Fibroblast of upper back skin (primary cell): ENCODE measurements around the gene MXD1.
A peak's percentile ranks its signal among the peaks of the same experiment; 100 is the strongest.
"Not testable (repeated sequence)": the region's sequence is repeated elsewhere in the genome, so short reads cannot be mapped to it uniquely, and the experiment has no call there.

Experiments
- DNase-seq: peaks from one replicate; pipeline ENCODE4 v3.0.0-alpha.2; 2013

The MXD1 gene

DNA sequence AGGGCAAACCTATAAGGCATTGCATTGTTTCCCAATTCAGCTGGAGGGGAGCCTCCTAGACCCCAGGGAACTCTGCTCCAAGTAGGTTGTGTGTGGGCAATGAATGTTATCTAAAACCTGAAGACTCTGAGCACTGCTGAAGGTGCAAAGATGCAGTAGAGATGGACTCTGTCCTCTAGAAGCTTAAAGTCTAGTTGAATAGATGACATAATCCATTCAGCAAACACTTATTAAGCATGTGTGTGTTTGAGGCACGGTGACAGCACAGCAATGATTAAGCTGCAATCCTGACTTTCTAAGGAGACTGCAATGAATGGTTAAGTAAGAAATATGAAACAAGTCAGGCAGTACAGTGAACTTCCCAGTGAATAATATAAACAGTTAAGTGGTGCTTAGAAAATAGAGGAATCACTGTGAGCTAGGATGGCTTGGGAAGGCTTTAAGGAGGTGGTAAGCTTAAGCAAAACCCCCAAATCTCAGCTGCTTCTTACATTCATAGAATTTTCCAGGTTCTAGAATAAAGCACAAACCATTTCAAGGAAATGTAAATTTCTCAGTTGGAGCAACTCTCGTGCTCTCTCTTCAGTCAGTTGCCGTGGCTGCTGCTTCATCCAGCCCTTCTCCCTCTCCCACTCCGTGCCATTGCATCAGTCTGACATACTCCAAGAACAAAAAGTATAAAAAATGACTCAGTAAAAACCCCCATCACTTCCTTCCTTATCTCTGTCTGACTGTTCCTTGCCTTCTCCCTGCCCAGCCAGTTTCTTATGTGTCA lies 19.1 kb downstream of the MXD1 start:
- peak; percentile 88 for DNase-seq

DNA sequence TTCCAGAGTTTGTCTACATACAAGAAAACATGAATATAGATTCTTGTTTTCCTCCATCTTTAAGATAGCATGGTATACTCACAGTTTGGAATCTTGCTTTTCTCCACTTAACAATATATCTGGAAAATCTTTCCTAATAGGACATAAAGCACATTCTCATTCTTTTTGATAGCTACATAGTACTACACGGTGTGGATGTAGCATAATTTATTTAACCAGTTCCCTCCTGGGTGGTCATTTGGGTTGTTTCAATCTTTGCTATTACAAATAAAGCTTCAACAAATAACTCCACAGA lies 19.7 kb downstream of the MXD1 start:
- no peak for DNase-seq

DNA sequence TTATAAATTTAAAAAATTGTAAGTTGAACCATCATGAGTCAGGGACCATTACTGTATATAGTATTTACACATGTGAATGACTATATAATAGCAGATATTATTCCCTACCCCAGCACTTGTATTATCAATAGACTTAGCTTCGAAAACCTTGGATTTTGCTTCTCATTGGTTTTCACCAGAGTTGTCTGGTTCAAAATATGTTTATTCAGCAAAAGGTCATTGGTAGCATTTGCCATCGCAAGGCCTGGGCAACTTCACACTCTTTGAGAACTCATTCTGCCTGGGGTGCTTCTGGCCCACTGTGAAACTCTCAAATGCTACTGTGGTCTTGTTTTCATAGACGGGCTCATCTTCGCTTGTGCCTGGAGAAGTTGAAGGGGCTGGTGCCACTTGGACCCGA lies 20.1 kb downstream of the MXD1 start:
- no peak for DNase-seq

DNA sequence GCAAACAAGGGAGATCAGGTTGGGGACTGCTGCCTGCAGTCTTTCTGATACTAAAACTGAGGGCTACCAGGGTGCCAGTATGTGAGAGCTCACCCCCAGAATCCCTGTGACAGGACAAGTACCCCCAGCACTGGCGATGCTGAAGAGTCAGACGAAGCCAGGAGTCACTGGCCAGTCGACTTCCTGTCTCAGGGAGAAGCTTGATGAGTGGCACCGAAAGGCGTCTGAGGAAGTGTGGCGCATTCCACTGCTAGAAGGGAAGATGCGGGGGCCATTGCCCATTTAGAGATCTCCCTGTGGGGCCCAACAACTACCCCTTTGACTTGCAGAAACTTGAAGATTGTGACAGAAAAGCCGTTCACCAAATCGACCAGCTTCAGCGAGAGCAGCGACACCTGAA lies 22.0 kb downstream of the MXD1 start:
- DNase-seq, result peak; percentile 40

DNA sequence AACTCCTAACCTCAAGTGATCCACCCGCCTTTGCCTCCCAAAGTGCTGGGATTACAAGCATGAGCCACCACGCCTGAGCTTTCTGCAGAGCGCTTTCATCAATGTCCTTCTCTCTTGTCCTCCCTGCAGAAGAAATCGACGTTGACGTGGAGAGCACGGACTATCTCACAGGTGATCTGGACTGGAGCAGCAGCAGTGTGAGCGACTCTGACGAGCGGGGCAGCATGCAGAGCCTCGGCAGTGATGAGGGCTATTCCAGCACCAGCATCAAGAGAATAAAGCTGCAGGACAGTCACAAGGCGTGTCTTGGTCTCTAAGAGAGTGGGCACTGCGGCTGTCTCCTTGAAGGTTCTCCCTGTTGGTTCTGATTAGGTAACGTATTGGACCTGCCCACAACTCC lies 23.1 kb downstream of the MXD1 start:
- DNase-seq, result no peak

DNA sequence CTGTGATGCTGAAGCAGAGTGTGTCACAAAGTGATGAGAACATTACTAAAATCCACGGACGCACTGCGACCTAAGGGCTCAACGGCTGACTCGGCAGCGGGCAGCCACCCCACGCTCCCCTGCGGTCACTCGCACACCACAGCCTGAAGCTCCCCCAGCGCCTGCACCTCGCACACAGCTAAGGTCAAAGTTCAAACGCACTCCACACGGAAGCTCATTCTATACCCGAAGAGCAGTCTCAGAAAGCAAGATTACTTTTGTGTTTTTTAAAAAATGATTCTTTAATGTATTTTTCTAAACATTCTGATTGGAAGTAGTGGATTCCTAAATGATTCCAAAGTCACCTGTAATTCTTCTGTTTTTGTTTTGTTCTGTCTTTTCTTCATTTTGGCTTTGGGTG lies 24.8 kb downstream of the MXD1 start:
- DNase-seq, result no peak

DNA sequence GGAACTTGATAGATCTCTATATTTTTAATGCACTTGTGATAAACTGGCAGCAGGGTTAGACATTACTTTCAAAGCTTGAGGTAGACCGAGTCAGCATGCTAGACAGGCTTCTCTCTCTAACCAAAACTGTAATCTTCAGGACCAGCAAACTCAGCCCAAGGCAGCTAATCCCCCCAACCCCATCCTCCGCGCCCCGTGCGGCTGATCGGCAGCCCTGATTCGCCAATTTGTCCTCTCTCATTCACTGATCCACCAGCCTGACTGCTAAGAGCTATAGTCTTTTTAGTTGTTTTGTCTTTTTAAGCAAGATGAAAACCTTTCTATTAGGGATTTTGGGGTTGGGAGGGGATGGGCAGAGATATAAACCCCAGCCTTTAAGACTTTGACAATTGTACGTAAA lies 25.8 kb downstream of the MXD1 start:
- DNase-seq, result no peak

DNA sequence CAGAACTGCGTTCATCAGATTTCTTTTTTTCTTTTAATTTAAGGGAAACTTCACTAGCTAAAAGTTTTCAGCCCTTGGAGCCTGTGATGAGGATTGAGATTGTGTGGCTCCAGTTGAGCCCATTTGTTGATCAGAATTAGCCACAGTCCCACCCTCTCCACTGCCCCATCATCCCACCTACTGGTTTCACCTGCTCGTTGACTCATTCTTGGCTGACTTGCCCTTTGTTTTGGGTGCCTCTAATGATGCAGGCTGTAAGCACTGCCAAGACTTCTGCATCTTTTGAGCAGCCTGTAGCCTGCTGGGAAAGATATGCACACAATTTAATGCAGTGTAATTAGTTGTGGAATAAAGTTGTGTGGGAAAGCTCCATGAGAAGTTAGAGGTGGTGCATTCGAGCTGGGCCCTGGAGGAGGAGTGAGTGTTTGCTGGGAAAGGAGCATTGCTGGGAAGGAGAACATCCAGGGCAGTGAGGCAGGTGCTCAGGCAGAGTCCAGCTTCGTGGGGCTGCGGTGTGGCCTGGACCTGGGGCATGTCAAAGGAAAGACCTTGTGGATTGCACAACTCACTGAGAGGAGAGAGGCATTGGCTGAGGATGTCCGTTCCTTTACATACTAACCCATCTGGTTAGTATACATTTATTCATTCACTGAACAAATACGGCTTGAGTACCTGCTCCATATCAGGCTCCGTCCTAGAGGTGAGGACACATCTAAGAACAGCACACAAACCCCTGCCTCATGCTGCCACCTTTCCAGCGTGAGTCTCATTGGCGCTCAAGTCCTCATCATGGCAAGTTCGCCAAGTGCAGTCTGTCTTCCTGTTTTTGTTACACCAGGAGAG lies 28.3 kb downstream of the MXD1 start:
- no peak for DNase-seq

DNA sequence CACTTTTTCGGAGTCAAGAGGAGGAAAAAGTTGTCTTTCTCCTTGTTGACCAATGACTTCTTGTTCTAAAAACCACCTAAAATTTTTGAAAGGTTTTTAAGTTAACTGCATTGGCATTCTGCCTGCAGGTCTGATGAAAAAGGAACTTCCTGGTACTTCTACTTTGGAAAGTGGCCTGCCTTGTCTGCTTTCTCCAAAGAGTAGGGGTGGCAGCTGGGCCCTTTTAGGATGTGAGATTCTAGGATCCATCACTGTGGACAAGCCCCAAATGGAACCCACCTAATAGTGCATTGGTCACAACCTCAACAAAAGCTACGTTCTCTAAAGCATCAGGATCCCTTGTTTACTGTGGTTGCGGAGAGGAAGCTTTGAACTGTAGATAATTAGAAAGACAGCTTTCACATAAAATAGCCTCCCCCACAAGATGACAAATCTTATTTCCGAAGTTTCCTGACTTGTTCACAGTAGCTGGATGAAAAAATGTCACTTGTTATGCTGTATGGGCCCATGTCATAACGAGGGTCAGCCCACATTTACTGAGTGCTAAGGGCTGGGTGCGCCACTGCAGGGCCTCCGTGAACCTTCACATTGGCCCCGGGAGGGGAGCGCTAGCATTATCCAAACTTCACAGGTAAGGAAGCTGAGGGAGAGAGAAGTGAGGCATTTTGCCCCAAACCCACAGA lies 29.1 kb downstream of the MXD1 start:
- DNase-seq, result no peak

DNA sequence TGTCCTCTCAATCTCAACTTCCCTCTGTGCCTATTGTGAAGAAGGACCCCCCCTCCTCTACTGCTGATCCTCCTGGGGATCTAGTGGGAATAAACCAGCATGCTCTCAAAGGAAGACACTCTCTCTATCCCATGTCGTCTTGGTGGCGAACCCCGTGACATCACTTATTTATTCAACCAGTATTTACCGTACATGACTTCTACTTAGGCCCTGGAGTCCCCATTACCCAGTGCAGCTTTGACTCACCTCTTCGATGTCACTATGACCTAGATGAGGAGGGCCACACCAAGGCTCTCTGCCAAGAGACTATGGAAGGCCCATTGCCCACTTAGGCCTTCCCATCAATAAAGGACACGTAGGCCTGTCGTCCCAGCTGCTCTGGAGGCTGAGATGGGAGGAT lies 29.8 kb downstream of the MXD1 start:
- no peak for DNase-seq

DNA sequence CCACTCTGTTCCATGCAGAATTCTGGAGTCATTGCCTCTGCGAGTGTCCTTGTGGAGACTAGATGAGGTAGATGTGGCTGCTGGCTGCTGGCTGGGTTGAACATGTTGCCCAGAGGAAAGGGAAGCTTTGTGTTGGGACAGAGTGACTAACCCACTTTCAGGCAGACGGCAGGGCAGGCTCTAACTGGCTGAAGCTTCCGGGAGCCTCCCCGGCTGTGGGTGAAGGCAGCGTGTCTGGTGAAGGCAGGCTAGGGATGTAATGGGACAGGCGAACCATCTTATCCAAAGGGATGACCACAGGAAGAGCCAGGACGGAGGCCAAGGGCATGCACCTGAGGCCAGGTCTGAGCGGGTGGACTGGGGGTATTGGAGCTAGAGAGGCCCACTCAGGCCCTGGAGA lies 30.5 kb downstream of the MXD1 start:
- no peak for DNase-seq

DNA sequence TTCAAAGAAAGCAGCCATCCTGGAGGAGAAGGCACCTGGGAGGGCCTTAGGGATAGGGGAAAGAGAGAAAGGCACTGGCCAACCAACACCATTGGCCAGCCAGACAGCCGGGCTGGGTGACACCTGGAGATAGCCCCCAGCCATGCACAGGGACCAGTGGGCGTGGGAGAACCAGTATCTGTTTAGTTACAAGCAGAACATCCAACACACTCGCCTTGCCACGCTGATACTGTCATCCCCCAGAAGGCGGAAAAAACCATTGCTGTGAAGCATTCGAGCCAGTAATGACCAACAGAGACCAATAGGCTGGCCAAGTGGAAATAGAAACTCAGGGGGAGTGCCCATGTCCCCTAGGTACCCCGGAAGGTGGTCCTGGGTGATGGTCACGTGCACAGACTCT lies 31.0 kb downstream of the MXD1 start:
- no peak for DNase-seq

DNA sequence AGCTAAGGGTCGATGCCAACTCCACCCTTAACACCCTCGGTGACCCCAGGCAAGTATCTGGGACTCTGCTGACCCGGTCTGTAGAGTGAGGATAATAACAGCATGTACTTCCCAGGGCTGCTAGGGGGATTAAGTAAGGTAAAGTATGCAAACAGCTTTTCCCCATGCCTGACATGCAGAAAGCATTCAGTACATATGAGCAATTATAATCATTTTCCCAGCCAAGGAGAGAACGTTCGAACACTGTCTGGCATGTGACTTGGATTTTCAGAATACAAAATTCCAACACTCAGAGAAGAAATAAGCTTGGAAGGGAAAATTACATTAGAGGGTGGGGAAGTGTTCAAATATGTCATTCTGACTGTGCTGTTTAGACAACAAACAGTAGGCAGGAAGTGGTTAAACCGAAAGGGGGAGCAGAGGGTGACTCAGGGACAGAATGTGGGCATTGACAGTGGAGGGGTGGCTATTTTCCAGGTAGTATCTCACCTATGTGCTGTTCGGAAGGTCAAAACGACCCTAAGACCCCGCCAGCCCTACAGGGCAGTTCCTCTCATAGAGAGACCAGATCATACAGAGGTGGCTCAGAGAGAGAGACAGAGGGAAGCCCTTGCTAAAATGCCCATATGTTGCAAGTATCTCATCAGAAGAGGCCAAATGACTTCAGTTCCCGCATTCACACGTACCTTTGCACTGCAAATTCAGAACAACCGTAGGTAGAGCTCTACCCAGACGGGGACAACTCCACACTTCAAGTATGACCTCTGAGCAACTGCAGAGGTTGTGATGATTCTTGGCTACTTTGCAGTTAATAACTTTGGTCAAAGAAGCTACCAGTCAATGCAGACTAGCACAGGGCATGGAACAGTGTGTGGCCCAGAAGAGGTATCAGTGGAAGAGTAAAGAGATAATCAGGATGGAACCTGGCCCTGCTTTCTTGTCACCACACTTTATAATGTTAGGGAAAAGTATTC lies 31.7 kb downstream of the MXD1 start:
- peak; percentile 41 for DNase-seq

DNA sequence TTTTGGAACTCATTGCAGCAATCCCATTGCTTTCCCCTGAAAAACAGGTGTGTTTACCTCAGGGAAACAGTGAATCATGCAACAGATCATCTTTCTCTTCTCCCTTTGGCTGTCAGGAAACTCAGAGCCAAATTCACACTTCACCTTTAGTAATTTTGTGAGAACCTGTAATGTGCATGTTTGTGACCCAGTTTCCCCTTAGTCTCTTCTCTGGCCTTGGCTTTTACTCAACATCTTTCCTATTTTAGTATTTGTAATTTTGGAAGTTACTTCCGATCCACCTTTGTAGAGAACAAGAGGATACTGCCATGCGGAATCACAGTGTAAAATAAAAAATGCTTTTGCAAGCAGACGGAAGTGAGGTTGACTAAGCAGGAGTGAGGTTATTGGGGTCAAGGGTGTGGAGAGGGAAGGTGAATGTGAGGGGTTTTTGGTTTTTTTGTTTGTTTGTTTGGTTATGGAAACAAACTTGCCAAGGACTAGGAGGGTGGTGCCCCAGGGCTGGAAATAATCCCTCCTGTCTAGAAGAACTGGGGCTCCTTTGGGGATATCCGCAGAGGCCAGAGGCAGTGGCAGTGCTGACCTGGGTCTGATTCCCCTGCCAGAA lies 32.5 kb downstream of the MXD1 start:
- DNase-seq, result no peak

DNA sequence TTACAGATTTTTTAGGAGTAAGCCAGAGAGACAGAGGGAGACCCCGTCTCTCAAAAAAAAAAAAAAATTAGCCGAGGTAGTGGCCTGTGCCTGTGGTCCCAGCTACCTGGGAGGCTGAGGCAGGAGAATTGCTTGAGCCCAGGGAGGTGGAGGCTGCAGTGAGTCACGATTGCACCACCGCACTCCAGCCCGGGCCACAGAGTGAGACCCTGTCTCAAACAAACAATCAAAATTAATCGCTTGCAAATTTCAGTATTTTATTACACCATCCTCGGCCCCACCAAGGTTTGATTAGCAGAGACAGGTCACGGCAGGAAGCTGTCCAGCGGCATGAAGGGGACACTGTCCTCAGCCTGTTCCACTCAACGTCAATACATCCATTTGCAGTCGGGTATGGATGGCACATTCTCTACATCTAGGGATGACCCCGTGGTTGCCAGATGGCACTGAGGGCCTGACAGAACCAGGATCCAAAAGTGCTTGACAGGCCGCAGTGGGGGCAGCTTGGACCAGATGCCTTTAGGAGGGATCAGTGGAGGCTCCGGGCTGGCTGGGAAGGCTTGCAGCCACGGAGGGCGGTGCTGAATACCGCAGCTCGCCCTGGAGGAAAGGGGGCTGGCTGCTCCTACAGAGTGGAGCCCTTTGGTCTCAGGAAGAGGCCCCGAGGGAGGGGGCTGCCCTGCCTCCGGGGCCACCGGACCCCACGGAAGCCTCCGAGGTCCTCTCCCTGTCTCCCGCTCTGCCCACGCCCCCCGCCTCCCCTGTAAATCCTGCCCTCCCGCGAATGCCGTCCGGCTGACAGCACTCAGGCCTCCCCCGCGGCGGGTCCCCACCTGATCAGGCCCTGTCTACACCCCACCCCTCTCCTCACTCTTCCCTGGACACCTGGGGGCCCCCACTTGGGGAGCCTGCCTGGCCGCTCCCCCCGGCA lies 33.4 kb downstream of the MXD1 start:
- DNase-seq, result no peak

DNA sequence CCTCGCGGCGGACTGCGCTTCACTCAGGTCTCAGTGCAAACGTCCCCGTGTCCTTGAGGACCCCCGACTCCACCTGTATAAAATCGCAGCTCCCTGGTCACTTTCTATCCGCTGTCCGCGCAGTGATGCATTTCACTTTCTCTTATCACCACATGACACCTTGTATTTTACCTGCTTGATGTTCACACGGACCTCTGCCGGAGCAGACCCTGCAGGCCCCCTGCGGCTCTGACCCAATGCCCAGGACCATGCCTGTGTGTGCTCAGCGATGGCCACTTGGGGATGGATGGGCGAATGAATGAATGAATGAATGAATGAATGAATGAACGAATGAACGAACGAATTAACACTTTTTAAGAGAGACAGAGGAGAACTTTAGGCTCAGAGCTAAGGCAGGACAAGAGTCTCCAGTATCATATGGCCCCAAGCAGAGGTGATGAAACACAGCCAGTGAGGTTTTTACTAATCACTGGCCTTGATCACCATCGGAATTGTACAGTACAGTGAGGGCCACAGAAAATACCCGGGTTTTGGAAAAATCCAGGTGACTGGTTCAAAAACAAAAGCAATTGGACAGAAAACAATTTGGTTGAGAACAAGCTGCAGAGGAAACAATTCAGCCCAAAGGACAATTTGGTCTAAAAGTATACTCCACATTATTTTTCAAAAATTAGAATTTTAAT lies 34.2 kb downstream of the MXD1 start:
- DNase-seq, result no peak

DNA sequence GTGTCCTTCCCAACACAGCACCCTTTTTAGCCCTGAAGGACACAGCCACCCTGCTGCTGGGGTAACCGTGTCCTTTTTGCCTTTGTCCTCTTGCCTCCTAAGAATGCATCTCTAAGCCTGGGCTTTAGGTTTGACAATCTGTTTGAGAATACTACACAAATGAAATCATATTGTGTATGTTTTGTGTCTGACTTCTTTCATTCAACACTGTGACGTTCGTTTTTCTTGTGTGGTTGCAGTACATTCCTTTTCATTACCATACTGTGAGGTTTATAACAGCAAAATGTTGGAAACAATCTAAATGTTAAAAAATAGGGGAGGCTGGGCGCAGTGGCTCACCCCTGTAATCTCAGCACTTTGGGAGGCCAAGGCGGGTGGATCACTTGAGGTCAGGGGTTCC lies 35.3 kb downstream of the MXD1 start:
- DNase-seq, result no peak

DNA sequence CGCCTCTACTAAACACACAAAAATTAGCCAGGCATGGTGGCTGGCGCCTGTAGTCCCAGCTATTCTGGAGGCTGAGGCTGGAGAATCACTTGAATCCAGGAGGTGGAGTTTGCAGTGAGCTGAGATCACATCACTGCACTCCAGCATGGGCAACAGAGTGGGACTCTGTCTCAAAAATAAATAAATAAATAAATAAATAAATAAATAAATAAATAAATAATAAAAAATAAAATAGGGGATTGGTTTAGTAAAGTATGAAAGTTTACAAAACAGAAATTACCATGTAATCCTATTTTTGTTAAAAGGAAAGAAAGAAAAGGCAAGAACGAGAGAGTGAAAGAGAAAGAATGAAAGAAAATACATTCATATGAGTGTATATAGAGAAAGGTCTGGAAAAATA lies 35.8 kb downstream of the MXD1 start:
- DNase-seq, result not testable (repeated sequence)

DNA sequence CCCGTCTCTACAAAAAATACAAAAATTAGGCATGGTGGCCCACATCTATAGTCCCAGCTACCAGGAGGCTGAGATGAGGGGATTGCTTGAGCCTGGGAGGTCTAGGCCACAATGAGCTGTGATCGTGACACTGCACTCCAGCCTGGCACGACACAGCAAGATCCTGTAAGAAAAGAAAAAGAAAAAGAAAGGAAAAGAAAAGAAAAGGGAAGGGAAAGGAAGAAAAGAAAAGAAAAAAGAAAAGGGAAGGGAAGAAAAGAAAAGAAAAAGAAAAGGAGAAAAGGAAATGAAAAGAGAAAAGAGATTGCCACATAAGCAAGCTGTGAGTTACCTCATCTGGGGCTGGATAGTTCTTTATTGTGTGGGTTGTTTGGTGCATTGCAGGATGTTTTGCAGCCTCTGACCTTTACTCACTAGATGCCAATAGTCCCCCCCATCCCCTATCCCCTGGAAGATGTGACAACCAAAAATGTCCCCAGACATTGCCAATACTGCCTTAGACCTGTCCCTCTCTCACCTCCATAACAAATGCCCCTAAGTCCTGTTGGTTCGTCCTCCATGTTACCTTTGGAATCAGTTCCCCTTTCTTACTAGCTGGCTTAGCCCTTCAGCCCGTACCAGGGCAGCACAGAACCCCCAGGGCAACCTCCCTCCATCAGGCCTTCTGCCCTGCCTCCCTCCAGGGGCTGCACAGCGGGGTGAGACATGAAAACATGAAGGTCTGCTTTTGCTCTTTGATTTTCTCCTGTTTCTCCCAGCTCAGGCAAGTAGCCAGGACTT lies 37.6 kb downstream of the MXD1 start:
- no peak for DNase-seq

DNA sequence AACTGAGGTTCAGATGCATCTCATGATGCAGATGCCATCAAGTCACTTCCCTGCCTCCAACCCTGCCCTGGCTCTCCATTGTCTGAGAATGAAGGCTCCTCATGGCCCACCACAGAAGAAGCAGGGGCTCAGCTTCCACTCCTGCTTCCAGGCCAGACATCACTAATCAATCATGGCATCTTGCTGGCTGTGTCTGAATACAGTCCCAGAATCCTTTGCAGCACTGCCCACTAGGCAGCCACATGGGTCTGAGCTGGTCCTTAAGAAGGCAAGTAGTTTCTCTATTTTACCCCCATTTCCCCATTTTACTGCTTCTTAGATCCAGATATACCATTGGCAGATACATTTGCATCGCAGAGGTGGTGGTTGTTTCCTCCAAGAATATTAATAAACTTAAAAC lies 39.2 kb downstream of the MXD1 start:
- DNase-seq, result no peak
